GM10248 (cell line): ENCODE measurements around the gene KCNQ1.

ENCODE experiments used
- CTCF ChIA-PET: fragments of 300-600 bp; sonication (Branson Sonifier 250); formaldehyde crosslinking; extraction: SDS; loops from one replicate; lab custom pipeline; 2021; ENCODE audit warnings: antibody characterized with exemption; lab: Yijun Ruan, JAX
- POLR2A ChIA-PET: fragments of 350-650 bp; sonication (Branson Sonifier 250); formaldehyde crosslinking; extraction: SDS; loops from one replicate; lab custom pipeline; 2020; ENCODE audit warnings: antibody characterized with exemption; lab: Yijun Ruan, JAX
- DNase-seq: peaks from one replicate; pipeline ENCODE4 v3.0.0; 2012; ENCODE audit errors: extremely low spot score
- CTCF ChIP-seq: IDR thresholded peaks from 2 replicates; pipeline ENCODE4 v1.5.1; 2012; ENCODE audit warnings: mild to moderate bottlenecking, low read depth; ENCODE audit errors: extremely low read depth, missing control alignments, control extremely low read depth

Gene KCNQ1

GRCh38 chr11:2770096-2770751 lies 325.4 kb downstream of the KCNQ1 start:
- POLR2A ChIA-PET, result no interaction called here
- TF ChIP-seq CTCF, result no peak
- CTCF ChIA-PET, result no interaction called here
- no peak for DNase-seq

GRCh38 chr11:2770761-2771301 lies 326.0 kb downstream of the KCNQ1 start:
- ChIA-PET POLR2A (no interaction called here), CTCF (no interaction called here)
- TF ChIP-seq CTCF, result no peak
- no peak for DNase-seq

- DNase-seq, result no peak
- ChIA-PET POLR2A (no interaction called here), CTCF (no interaction called here)
- TF ChIP-seq CTCF, result no peak
Observed at GRCh38 chr11:2771758-2772466, 327.1 kb downstream of the KCNQ1 start.

GRCh38 chr11:2772544-2773031 lies 327.8 kb downstream of the KCNQ1 start:
- DNase-seq, result no peak
- POLR2A ChIA-PET, result no interaction called here
- CTCF ChIA-PET, result no interaction called here
- TF ChIP-seq CTCF, result no peak

GRCh38 chr11:2774173-2775082 lies 329.6 kb downstream of the KCNQ1 start:
- TF ChIP-seq CTCF, result no peak
- DNase-seq, result no peak
- CTCF ChIA-PET, result no interaction called here
- POLR2A ChIA-PET, result no interaction called here

- ChIA-PET CTCF (no interaction called here), POLR2A (no interaction called here)
- TF ChIP-seq CTCF, result no peak
Observed at GRCh38 chr11:2775083-2775625, 330.3 kb downstream of the KCNQ1 start.

More at GRCh38 chr11:2775083-2775625, 330.3 kb downstream of the KCNQ1 start:
- no peak for DNase-seq
